Brain microvascular endothelial cell (primary cell): ENCODE measurements around the gene STEAP3.

Source experiments
- DNase-seq: peaks from one replicate; pipeline ENCODE4 v3.0.0-alpha.2; 2020
- H3K27ac ChIP-seq: fragments of 250-450 bp; sonication (Bioruptor Pico); 2 replicates; pipeline ENCODE4 v1.5.1; 2020; ENCODE audit warnings: mild to moderate bottlenecking, moderate library complexity
- H3K27me3 ChIP-seq: fragments of 250-450 bp; sonication (Bioruptor Pico); replicated peaks from 2 replicates; pipeline ENCODE4 v1.5.1; 2020; ENCODE audit warnings: mild to moderate bottlenecking
- H3K36me3 ChIP-seq: fragments of 250-450 bp; sonication (Bioruptor Pico); replicated peaks from 2 replicates; pipeline ENCODE4 v1.5.1; 2020; ENCODE audit warnings: mild to moderate bottlenecking
- H3K4me3 ChIP-seq: 2 replicates; pipeline ENCODE4 v1.5.1; 2011; ENCODE audit warnings: low read depth, mild to moderate bottlenecking, control low read depth, low read length, moderate library complexity
- CTCF ChIP-seq: IDR thresholded peaks from 2 replicates; pipeline ENCODE4 v1.5.1; 2011; ENCODE audit warnings: low read depth, mild to moderate bottlenecking, moderate library complexity, low read length, control low read depth, inconsistent platforms; ENCODE audit errors: missing control alignments
- in situ Hi-C: cut with HindIII; loops from 2 replicates; pipeline ENCODE4 v1.10.0; 2017; ENCODE audit warnings: low sequenced_read_pairs, low pct_ligation_motif_present

STEAP3 gene

GRCh38 chr2:119218478-119219064, 5.1 kb upstream of the STEAP3 start:
- in situ Hi-C loops, result no loop called here
- Histone ChIP-seq H3K36me3 (no peaks in the 10 kb centered on the region), H3K27ac (no peak overlapping the region), H3K27me3 (no peaks in the 10 kb centered on the region), H3K4me3 (no peak overlapping the region)
- TF ChIP-seq CTCF, result peak; percentile 79
- peak; percentile 53 for DNase-seq

- no peak for TF ChIP-seq CTCF
- Histone ChIP-seq H3K36me3 (no peaks in the 10 kb centered on the region), H3K27ac (no peak overlapping the region), H3K4me3 (no peak overlapping the region), H3K27me3 (no peaks in the 10 kb centered on the region)
- peak; percentile 35 for DNase-seq
- in situ Hi-C loops, result no loop called here
Observed at GRCh38 chr2:119219873-119220272, 3.8 kb upstream of the STEAP3 start.

GRCh38 chr2:119220720-119221301, 2.8 kb upstream of the STEAP3 start:
- TF ChIP-seq CTCF, result no peak
- no peak for DNase-seq
- H3K36me3 ChIP-seq, result no peaks in the 10 kb centered on the region
- H3K4me3 ChIP-seq, result no peak overlapping the region
- in situ Hi-C loops, result no loop called here
- H3K27me3 ChIP-seq, result no peaks in the 10 kb centered on the region
- no peak overlapping the region for H3K27ac ChIP-seq

GRCh38 chr2:119221609-119222008, 2.0 kb upstream of the STEAP3 start:
- no peaks in the 10 kb centered on the region for H3K27me3 ChIP-seq
- no peak overlapping the region for H3K27ac ChIP-seq
- no peaks in the 10 kb centered on the region for H3K36me3 ChIP-seq
- in situ Hi-C loops, result no loop called here
- H3K4me3 ChIP-seq, result no peak overlapping the region
- no peak for DNase-seq
- TF ChIP-seq CTCF, result no peak

- Histone ChIP-seq H3K27me3 (no peaks in the 10 kb centered on the region), H3K36me3 (no peaks in the 10 kb centered on the region), H3K27ac (no peak overlapping the region), H3K4me3 (no peak overlapping the region)
- in situ Hi-C loops, result no loop called here
- no peak for DNase-seq
- no peak for TF ChIP-seq CTCF
Observed at GRCh38 chr2:119222213-119222612, 1.4 kb upstream of the STEAP3 start.
